ENCODE measurements around the gene SHANK3.

DNA sequence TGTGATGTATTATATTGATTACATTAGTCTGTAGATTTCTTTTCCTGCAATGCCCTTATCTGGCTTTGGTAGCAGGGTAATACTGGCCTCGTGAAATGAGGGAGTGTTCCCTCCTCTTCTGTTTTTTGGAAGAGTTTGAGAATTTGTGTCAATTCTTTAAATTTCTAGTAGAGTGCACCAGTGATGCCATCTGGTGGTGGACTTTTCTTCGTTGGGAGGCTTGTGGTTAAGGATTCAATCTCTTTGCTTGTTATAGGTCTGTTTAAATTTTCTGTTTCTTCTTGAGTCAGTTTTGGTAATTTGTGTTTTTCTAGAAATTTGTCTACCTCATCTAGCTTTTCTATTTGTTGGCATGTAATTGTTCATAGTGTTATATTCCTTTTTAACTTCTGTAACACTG is 18.9 kb downstream of the SHANK3 start:
- TF ChIP-seq, protein P1, sequence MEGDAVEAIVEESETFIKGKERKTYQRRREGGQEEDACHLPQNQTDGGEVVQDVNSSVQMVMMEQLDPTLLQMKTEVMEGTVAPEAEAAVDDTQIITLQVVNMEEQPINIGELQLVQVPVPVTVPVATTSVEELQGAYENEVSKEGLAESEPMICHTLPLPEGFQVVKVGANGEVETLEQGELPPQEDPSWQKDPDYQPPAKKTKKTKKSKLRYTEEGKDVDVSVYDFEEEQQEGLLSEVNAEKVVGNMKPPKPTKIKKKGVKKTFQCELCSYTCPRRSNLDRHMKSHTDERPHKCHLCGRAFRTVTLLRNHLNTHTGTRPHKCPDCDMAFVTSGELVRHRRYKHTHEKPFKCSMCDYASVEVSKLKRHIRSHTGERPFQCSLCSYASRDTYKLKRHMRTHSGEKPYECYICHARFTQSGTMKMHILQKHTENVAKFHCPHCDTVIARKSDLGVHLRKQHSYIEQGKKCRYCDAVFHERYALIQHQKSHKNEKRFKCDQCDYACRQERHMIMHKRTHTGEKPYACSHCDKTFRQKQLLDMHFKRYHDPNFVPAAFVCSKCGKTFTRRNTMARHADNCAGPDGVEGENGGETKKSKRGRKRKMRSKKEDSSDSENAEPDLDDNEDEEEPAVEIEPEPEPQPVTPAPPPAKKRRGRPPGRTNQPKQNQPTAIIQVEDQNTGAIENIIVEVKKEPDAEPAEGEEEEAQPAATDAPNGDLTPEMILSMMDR (IDR thresholded peaks at IDR 0.05): peak; percentile 59
- TF ChIP-seq JUND (IDR thresholded peaks at IDR 0.05): no peak
- TF ChIP-seq POLR2AphosphoS5 (IDR thresholded peaks at IDR 0.05; ENCODE audit: low read depth, low read length): no peak
- TF ChIP-seq ELF1 (IDR thresholded peaks at IDR 0.05): no peak
- no peak for TF ChIP-seq EZH2phosphoT487 (IDR thresholded peaks at IDR 0.05; ENCODE audit: borderline replicate concordance, low read depth)
- TF ChIP-seq, protein P2, sequence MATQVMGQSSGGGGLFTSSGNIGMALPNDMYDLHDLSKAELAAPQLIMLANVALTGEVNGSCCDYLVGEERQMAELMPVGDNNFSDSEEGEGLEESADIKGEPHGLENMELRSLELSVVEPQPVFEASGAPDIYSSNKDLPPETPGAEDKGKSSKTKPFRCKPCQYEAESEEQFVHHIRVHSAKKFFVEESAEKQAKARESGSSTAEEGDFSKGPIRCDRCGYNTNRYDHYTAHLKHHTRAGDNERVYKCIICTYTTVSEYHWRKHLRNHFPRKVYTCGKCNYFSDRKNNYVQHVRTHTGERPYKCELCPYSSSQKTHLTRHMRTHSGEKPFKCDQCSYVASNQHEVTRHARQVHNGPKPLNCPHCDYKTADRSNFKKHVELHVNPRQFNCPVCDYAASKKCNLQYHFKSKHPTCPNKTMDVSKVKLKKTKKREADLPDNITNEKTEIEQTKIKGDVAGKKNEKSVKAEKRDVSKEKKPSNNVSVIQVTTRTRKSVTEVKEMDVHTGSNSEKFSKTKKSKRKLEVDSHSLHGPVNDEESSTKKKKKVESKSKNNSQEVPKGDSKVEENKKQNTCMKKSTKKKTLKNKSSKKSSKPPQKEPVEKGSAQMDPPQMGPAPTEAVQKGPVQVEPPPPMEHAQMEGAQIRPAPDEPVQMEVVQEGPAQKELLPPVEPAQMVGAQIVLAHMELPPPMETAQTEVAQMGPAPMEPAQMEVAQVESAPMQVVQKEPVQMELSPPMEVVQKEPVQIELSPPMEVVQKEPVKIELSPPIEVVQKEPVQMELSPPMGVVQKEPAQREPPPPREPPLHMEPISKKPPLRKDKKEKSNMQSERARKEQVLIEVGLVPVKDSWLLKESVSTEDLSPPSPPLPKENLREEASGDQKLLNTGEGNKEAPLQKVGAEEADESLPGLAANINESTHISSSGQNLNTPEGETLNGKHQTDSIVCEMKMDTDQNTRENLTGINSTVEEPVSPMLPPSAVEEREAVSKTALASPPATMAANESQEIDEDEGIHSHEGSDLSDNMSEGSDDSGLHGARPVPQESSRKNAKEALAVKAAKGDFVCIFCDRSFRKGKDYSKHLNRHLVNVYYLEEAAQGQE (IDR thresholded peaks at IDR 0.05; ENCODE audit: low read depth, low read length): no peak
